Chondrocyte (in vitro differentiated cells): Measurements from ENCODE around the gene ANK2. TPM values are rescaled to one million over a fixed set of nuclear protein-coding genes. Genes with fewer than 3 reads are reported as not detected.

Experiments
- DNase-seq: peaks from one replicate; pipeline ENCODE4 v3.0.0; 2021; ENCODE audit warnings: mixed read lengths, low spot score
- H3K27ac Mint-ChIP-seq: one replicate; pipeline ENCODE4 v1.8.0; 2021; ENCODE audit warnings: mild to moderate bottlenecking, moderate library complexity, mixed read lengths; ENCODE audit not compliant: unreplicated experiment
- H3K27me3 Mint-ChIP-seq: 2 replicates; pipeline ENCODE4 v1.8.0; 2021; ENCODE audit warnings: low read depth, mixed read lengths
- H3K36me3 Mint-ChIP-seq: 2 replicates; pipeline ENCODE4 v1.8.0; 2021; ENCODE audit warnings: low read depth, mixed read lengths
- H3K4me1 Mint-ChIP-seq: 2 replicates; pipeline ENCODE4 v1.8.0; 2021; ENCODE audit warnings: low read depth, mild to moderate bottlenecking, mixed read lengths
- H3K4me3 Mint-ChIP-seq: one replicate; pipeline ENCODE4 v1.8.0; 2021; ENCODE audit warnings: mild to moderate bottlenecking, moderate library complexity, mixed read lengths; ENCODE audit not compliant: unreplicated experiment
- H3K9me3 Mint-ChIP-seq: 2 replicates; pipeline ENCODE4 v1.8.0; 2021; ENCODE audit warnings: low read depth, mixed read lengths
- CTCF ChIP-seq: fragments of 200-600 bp; sonication (generic); IDR thresholded peaks from 2 replicates; pipeline ENCODE4 v1.5.0; 2021; ENCODE audit warnings: antibody characterized with exemption, mild to moderate bottlenecking, moderate library complexity
- total RNA-seq: library from RNA; stranded (reverse); gene quantifications from 3 replicates; pipeline ENCODE4 v1.2.1, GENCODE V29; 2021

Gene ANK2
- total RNA-seq, 1 donor from 2014 or later, result 71.2 TPM

GRCh38 chr4:113025416-113025815, 24.0 kb upstream of the ANK2 start:
- no peaks in the 10 kb centered on the region for H3K9me3 Mint-ChIP-seq

DNA sequence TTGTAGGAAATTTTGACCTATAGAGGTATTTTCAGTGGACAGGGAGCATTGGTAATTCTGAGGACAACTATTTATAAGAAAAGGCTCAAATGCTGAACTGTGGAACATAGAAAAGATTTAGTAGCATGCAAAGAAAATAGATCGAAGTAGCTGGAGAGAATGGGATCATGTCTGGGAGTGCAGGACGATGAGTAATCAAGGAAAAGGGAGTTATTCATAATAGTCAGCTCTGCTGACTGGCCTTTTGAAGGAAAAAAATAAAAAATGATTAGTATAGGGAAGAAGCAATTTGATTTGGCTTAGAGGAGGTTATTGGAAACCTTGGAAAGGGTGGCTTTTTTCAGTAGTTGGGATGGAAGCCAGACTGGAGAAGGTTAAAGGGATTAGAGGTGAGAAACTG, 22.9 kb upstream of the ANK2 start:
- peaks cover 1% of the 10 kb centered on the region for H3K36me3 Mint-ChIP-seq
- no peak overlapping the region for H3K4me3 Mint-ChIP-seq
- no peaks in the 10 kb centered on the region for H3K9me3 Mint-ChIP-seq
- no peaks in the 10 kb centered on the region for H3K27me3 Mint-ChIP-seq
- H3K4me1 Mint-ChIP-seq, result peaks cover 18% of the 10 kb centered on the region
- H3K27ac Mint-ChIP-seq, result no peak overlapping the region
- no peak for TF ChIP-seq CTCF
- DNase-seq, result no peak

More at GRCh38 chr4:113025416-113025815, 24.0 kb upstream of the ANK2 start:
- Mint-ChIP-seq H3K27ac (no peak overlapping the region), H3K4me3 (no peak overlapping the region), H3K4me1 (peaks cover 27% of the 10 kb centered on the region), H3K36me3 (peaks cover 1% of the 10 kb centered on the region), H3K27me3 (no peaks in the 10 kb centered on the region)
- TF ChIP-seq CTCF, result no peak
- DNase-seq, result no peak

DNA sequence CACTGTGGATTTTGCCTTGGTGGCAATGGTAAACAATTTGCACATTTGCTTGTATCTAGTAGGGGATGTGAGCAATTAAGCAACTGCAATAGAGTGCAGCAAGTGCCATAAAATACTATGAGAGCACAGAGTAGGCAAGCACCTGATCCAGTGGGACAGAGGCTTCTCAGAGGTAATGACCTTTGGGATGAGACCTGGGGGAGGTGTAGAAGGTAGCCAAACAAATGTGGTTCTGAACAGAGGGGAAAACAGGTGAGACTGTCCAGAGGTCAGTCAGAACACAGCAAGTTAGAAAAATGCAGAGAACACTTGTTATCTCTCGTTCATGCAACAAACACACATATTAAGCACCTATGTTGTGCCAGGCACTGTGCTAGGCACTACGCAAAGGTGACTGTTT, 21.4 kb upstream of the ANK2 start:
- no peaks in the 10 kb centered on the region for H3K9me3 Mint-ChIP-seq
- H3K4me1 Mint-ChIP-seq, result peaks cover 5% of the 10 kb centered on the region

DNA sequence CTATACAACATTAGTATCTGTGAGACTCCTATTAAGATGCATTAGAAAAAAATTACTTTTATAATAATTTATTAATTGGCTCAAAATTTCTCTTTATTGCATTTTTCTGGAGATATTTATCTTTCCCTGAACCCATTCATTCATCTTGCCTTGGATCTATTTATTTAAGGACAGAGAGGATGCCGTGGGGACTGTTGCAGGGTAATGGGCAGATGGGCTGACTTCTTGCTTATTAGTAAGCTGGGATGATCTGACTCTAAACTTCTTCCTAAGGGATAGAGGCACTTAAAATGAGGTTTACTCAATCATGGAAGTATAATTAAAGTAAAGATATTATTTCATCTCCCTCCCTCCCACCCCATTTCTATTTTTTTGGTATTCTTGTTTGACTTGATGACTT, 18.2 kb upstream of the ANK2 start:
- no peaks in the 10 kb centered on the region for H3K9me3 Mint-ChIP-seq
- H3K4me3 Mint-ChIP-seq, result no peak overlapping the region
- H3K4me1 Mint-ChIP-seq, result peaks cover 5% of the 10 kb centered on the region
- H3K27me3 Mint-ChIP-seq, result no peaks in the 10 kb centered on the region
- peaks cover 1% of the 10 kb centered on the region for H3K36me3 Mint-ChIP-seq
- no peak for TF ChIP-seq CTCF
- no peak for DNase-seq
- no peak overlapping the region for H3K27ac Mint-ChIP-seq

More for the DNA sequence above, 21.4 kb upstream of the ANK2 start:
- H3K27ac Mint-ChIP-seq, result no peak overlapping the region
- H3K36me3 Mint-ChIP-seq, result peaks cover 1% of the 10 kb centered on the region
- no peak overlapping the region for H3K4me3 Mint-ChIP-seq
- no peak for TF ChIP-seq CTCF
- no peak for DNase-seq
- no peaks in the 10 kb centered on the region for H3K27me3 Mint-ChIP-seq

DNA sequence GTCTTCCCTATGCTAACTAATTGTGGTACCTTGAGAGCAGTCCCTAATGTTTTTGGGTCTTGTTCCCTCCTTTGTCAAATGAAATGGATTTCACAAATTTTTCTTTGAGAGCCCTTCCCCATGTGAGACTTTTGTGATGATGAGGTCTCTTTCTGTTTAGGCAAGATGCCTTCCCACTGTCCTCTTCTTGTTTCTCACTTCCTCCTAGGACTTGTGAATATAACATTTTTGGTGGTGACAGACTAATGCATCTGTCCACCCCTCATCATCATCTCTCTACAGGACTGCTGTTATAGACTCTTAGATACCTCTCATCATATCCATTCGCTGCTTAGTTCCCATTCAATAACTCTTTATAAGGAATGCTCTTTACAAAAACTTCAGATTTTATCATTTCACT, 8.7 kb upstream of the ANK2 start:
- peaks cover 2% of the 10 kb centered on the region for H3K36me3 Mint-ChIP-seq
- no peak for TF ChIP-seq CTCF
- peaks cover 5% of the 10 kb centered on the region for H3K4me1 Mint-ChIP-seq
- no peaks in the 10 kb centered on the region for H3K27me3 Mint-ChIP-seq
- H3K4me3 Mint-ChIP-seq, result no peak overlapping the region
- peaks cover 8% of the 10 kb centered on the region for H3K9me3 Mint-ChIP-seq
- H3K27ac Mint-ChIP-seq, result no peak overlapping the region
- no peak for DNase-seq
